GM21515 (cell line): ENCODE data around the gene ARAP1.

Experiments
- ATAC-seq: cut with Tn5 transposase; IDR thresholded peaks from one replicate; pipeline ENCODE4 v1.9.1; 2021; ENCODE audit not compliant: unreplicated experiment

Gene ARAP1

DNA sequence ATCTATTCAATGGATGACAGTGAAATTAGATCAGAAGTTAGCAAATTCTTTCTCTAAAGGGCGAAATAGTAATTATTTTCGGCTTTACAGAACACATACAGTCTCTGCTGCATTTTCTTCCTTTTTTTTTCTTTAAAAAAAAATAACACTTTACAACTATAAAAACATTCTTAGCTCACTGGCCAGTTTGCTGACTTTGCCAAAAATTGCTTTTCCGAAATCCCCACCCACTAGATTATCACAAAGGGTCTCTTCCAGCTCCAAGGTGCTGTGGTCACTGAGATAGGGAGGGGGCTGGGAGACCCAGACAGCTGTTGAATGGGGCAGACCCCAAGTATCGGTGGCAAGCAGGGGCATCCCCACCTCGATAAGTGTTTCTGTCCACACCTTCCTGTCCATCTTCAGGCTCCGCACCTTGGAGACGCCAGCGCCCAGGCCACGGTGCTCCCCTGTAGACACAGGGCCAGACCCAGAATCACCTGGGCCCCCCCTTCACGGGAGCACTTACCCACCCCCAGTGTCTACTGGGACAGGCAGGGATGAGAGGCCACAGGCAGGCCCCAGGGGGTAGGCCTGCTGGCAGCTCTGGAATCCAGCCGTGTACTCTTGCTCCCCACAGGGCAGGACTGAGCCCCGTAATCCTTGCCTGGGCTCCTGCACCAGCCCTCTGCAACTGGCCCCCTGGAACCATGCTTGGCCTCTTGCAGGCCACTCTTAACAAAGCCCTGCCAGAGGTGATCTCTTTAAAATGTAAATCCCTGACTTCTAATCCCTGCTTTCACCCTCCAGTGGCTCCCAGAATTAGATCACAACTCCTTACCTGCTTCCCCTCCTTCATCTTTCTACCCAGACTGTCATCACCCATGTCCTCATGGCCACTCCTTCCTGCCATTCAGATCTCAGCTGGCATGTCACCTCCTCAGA is 46.5 kb downstream of the ARAP1 start:
- no peak for ATAC-seq

DNA sequence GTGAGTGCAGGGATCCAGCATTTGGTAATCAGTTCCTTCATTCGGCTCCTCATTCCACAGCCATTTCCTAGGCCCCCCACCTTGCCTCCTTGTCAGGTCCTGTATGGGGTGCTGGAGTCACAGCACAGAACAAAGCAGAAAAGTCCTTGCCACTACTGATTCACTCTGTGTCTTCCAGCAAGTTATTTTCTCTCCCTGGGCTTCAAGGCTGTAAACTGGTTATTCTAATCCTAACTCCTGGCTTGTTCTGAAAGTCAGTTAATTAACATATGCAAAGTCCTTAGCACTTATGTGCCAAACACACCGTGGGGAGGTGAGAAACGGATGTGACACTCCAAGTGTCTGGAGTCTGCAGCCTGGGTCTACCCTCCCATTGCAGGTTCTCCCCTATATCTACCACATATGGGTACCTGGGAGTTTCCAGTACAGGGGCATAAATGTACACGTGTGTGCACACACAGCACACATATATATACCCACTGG is 47.4 kb downstream of the ARAP1 start:
- ATAC-seq: no peak

DNA sequence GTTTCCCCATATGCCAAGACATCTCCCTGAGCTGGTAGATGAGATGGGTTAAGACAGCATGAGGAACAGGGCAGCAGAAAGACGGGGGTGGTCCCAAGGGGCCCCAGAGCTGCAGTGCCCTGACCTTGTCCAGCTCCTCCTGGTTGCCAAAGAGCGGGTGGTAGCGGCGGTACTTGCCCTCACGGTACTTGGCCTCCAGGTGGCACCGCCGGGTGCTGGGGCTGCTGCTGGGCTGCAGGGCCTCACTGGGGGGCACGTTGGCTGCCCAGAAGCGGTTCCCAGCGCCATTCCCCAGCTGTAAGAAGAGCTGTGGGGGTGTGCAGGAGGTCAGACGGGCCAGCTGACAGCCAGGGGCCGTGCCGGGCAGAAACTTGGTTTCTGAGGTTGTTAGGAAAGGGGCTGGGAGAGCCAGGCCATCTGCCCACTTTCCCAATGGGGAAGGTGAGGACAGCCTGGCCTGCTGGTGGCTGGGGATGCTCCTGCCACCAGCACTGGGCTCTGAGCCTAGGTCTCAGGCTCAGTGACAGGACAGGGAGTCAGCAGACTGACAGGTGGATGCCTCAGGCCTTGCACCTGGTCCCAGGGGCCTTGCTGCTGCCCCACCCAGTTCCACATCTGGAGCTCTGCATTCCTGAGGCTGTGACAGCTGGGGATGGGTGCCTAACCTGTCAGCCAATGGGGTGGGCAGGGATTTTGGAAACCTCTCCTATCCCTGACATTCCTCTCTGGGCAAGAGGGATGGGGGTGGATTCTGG is 48.0 kb downstream of the ARAP1 start:
- ATAC-seq: no peak

DNA sequence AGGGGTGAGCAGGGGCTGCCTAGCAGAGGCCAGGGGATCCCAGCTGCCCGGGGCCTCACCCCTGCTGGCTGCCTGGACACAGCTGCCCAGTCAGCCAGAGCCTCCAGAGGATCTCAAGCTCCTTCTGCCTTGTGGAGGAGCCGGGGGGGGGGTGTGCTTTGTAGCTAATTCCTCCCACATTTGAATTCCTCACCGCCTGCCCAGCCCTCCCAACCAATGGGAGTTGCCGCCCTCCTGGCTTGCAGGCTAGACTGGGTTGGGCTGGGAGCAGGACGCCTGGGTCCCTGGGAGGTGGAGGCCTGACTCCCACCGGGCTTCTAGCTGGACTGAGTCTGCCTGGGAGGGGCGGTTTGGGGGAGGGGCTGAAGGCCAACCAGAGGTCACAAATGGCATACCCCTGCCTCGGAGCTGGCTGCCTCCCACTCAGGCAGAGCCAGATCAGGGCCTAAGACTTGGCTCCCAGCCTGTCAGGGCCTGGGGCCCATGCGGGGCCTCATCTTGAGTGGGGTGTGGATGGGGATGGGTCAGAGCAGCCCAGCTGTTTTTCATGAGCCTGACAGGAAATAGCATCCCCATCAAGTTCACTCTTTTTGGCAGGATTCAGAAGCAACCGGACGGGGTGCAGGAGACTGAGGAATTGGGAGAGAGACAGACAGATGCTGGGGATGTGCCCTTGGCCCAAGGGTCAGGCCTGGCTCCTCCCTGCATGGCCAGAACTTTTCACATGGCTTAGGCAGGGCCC is 48.8 kb downstream of the ARAP1 start:
- ATAC-seq: no peak

DNA sequence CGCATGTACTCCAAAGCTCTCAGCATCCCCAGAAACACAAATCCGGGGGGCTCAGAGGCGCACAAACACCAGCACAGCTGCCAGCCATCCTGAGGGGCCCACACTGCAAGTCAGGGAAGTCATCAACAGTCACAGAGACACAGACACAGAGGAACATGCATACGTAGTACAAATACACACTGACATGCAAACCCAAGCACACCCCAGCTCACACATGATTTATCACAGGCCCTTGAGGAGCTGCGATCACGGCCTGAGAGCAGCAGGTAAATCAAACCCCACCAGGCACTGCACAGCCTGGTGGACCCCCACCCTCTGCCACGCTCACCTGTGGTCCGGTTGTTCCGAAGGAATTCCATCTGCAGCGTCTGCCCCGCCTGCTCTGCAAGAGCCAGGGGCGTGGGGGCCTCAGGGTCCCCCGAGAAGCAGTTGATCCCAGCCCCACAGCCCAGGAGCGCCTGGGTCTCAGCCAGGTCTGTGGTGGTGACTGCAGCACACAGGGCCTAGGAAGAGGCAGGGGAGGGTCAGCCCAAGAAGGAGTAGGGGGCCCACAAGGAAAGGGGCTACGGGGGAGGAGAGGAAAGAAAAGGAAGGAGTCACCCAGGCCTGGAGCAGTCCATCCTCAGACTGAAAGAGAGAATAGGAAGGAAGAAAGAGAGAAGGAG is 49.5 kb downstream of the ARAP1 start:
- no peak for ATAC-seq

DNA sequence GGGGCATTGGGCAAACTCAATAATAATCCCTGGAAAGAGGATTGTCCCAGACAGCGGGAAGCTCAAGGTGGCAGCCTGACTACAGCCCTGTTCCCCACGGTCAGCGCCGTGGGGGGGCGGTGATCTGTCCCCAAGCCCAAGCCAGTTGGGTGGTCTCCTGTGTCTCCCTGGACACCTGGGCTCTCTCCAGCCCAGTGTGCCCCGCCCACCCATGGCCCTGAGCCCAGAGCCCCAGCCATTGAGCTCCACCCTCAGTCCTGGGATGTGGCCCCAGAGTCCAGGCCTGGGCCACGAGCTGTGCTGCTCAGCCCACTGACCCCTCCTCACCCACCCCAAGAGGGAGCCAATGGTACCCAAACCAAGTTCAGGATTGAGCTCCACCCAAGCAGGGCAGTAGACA is 50.1 kb downstream of the ARAP1 start:
- no peak for ATAC-seq

DNA sequence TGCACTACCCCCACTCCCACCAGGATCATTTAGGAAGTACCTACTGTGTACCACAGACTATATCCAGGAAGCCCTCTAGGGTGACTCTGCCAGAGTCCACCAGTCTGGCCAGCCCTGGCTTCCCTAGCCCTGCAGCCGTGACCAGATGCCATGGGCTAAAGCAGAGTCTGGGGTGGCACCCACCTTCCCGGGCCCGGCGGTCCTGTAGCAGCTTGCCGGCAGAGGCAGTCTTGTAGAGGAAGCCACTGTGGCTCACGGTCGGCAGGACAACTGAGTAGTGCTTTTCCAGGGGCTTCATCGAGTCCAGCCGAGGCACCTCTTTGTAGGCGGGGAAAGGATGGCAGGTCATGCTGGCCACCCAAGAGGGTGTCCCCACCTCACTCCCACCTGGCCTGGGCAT is 50.7 kb downstream of the ARAP1 start:
- no peak for ATAC-seq

DNA sequence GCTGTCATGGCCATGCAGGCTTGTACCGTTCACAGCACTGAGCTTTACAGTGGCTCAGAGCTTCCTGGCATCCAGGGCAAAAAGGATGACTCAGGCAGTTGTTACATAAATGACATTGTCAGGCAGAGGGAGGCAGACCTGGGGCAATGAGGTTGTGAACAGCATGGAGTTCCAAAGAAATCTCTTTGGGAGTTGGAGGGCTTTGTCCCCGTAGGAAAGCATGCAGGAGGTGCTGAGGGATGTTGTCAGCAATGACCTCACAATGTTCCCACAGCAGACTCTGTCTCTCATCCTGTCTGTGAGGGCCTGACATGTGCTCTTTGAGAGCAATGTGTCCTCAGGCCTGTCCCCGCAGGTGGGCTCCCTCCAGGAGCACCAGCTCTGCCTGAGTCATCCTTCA is 52.1 kb downstream of the ARAP1 start:
- no peak for ATAC-seq

DNA sequence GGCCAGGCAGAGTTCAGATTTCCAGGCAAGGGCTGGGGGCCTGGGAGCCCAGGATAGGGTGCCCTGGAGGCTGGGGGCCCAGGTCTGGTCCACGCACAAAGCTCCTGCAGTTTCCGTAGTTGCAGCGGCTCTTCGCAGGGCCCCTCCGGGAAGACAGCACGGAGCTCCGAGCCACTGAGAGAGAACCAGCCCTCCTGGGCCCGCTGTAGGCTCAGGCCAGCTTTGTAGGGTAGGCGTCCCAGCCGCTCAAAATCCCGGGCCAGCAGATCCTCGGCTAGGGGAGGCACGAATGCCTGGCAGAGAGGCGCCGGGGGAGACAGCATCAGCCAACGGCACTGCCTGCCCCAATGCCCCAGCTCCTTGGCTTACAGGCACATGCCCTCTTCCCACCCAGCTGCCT is 54.4 kb downstream of the ARAP1 start:
- no peak for ATAC-seq

DNA sequence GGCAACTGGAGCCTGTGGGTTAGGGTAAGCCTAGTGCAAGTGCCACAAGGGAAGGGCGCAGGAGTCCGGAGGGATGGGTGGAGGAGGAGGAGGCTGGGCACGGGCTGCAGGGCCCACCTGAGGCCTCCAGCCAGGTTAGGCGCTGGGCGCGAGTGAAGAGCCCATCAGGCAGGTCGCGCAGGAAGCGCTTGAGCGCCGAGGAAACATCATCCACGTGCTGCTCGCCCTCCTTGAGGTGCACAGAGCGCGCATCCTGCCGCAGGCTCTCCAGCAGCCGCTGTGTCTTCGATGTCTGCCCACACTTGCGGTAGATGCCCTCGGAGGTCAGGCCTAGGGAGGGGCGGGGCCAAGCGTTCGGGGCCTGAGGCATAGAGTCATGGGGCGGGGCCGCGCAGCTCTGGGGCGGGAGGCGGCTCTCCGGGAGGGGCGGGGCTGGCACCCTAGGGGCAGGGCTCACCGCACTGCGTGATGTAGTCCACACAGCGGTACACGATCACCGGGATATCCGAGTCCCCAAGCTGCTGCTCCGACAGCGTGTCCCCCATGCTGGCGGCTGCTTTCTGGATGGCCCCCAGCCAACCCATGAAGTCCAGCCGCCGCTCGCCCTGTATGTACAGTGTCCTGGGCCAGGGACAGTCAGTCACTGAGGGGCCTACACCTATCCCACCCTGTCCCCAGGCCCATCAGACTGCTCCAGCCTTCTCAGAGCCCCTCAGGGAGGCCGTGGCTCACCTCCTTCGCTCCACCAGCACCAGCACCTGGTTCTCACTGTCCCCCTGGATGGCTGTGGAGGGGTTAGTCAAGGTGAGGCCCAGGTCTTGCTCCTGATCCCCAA is 55.1 kb downstream of the ARAP1 start:
- ATAC-seq: no peak

DNA sequence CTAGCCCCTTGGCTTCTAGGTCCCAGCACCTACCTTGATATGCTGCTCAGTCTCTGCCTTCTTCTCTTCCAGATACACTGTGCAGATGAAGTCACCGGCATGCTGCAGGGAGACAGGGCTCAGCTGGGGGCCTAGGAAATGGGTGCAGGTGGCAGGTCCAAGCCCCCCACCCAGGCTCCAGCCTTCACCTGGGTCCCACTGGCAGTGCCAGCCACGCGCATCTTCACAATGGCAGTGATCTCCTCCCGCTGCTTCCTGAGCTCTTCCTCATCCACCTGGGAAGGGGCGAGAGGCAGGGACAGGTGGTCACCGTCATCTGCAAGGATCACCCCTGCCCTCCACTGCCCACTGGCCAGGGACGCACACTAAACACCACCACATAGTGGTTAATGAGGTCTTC is 56.9 kb downstream of the ARAP1 start:
- ATAC-seq: no peak

DNA sequence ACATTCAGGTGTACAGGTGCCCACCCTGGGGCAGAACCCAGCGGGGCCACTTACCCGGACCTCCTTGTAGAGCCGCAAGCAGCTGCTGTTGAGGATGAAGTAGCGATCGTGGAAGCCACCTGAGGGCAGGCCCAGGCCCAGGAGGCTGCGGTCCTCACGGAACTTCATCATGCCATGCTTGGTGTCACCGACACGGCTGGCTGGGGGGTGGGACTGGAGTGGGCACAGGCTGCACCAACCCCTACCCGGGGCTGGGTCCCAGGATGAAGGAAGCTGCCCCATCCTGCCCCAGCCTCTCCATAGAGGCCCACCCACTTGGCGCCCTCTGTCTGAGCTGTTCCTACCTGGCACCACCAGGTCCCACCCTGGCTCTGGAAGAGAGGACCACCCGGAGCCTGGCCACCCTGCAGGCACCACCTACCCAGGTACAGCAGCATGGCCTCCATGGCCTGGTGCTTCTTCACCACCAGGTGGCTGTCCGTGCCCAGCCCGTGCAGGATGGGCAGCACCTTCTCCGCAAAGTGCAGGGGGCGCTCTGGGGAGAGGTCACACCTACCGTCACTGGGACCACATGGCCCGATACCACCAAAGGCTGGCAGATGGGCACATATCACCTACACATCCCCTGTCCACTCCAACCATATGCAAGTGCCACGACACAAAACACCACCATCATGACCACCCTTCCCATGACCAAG is 58.8 kb downstream of the ARAP1 start:
- ATAC-seq: no peak

DNA sequence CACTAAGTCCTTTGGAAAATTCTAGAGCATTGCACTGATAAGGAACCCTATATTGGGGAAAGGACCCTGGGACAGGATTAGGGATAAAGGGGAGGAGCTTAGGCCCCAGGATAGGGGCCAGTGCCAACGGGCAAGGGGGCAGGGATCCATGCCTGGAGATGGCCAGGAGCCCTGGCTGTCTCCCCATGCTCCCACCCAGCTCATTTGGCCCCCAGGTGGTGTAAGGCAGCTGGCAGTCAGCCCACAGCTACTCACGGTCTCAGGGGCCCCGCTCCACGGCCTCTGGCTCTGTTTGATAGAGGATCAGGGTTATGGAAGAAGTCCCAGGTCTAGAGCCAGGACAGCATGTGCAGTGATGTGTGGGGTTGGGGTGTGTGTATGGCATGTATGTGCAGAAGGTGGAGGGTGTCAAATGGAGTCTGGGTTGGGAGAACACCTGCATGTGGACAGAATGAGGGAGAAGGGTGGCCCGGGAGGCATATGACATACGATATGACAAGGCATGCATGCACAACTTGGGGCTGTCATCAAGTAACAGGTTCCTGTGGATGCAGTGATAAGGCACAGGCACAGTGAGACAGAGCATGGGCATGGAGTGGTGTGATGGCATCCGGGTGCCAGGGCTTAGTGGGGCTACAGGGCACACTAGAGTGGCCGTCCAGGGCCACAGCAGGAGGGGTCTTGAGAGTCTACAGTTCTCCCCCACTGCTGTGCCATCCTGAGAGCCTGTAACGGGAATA is 59.5 kb downstream of the ARAP1 start:
- no peak for ATAC-seq

DNA sequence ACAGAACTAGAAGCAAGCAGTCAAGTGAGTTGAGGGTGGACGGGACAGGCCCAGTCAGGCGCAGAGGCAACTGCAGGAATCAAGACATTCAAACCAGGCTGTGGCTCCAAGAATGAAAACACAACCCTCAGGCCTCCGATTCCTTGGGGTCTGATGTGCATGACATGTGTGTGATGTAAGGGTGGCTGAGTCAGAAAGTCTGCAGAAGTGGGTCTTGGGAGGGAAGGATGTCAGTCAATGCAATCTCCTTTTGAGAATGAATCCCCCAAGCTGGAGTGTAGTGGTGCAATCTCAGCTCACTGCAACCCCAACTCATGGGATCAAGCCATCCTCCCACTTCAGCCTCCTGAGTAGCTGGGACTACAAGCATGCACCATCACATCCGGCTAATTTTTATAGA is 62.0 kb downstream of the ARAP1 start:
- ATAC-seq: no peak

DNA sequence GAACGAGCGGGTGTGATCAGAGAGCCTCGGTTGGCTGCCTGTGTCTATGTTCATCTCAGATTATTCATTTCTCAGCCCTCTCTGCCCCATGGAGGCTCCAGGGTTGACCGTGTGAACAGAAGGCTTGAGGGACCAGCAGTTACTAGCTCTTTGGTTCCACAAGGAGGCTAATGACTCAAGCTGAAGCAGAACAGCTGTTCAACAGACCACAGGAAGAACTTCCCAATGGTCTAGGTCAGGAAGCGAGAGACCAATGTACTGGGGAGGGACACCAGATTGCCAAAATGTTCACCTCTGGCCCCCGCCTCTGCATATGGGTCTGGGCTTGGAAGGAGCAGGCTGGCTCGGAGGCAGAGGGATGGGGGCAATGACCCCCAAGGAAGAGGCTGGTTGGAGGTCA is 63.3 kb downstream of the ARAP1 start:
- ATAC-seq: no peak

DNA sequence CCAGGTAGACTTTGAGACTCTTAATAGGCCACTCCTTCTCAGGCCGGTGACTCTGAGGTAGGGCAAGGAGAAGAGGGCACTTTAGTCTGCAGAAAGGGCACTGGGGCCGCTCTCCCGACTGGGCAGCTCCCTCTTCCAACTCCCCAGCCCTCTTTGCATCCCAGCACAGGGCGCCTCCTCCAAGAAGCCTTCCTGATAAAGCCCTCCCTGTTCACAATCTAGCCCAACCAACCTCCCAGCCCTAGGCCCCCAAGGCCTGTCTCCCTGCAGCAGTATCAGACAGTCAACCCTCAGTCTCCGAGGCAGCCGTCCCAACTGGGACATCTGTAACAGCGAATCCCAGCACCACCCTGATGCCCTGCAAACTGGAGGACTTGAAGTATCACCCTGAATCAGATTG is 63.7 kb downstream of the ARAP1 start:
- ATAC-seq: no peak

DNA sequence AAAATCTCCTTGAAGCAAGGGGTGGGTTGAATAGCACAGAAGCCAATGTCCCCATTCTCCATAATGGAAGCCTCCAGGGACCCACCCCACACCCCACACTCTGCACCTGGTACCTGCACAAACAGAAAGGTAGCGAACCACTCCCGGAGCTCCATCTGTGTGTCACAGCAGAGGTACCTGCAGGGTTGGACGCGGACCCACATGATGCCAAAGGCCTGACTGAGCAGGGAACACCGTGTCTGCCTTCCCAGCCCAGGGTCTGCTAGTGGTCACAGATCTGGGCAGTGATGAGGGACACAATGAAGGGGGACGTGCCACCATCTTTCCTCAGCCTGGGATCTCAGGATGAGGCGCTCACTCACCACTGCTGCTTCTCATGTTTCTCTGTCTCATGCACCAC is 64.9 kb downstream of the ARAP1 start:
- no peak for ATAC-seq

DNA sequence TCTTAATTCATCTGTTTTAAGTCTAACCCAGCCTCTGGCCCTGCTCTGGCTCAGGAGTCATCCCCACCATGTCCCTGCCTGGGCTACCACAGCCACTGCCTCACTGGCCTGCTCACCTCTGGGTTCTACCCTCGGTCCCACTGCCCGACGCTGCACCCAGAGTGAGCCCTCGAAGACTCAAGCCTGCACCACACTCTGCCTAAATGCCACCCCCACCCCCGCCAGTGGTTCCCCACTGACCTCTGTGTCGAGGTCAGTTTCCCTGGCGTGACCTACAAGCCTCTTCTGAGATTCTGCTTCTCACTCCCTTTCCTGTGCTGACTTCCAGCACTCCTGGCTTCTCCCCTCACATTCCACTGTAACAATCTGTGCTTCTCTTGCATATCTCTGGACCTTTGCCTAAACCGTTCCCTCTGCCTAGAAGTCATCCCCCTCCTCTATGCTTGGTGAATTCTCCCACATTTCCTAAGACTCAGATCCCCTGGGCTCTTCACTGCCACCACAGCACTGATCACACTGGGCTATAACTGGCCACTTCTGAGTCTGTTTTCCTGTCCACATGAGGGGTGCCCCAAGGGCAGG is 65.5 kb downstream of the ARAP1 start:
- no peak for ATAC-seq
